ENCODE results near the gene RTP5.
"Not testable (repeated sequence)": the region's sequence is repeated elsewhere in the genome, so short reads cannot be mapped to it uniquely, and the experiment has no call there.

RTP5 gene

DNA sequence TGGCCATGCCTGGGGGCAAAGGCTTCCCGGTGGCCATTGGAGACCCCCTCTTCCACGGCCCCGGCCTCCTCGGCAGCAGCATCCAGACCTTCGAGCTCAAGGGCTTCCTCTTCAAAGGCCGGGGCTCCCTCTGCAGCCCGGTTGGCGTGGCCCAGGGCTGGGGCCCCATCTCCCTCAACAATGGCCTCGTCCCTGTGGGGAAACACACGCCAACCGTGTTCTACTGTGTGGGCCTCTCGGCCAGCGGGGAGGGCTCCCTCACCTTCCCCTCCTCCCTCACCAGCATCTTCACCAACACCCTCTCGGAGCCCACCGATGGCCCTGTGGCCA, 2.7 kb downstream of the RTP5 start:
- H3K36me3 ChIP-seq (ENCODE audit: control insufficient read depth, insufficient read depth, low read length) = no peaks in the 10 kb centered on the region
- H3K9me3 ChIP-seq (ENCODE audit: control insufficient read depth, low read length) = no peaks in the 10 kb centered on the region
- no peak for DNase-seq
- no peaks in the 10 kb centered on the region for H3K27me3 ChIP-seq (replicated peaks; ENCODE audit: control insufficient read depth, insufficient read depth, low read length, poor library complexity, severe bottlenecking)
- no peak overlapping the region for H3K27ac ChIP-seq (ENCODE audit: insufficient read depth, low read length, poor library complexity, severe bottlenecking)
- no peak overlapping the region for H3K4me3 ChIP-seq (ENCODE audit: insufficient read depth, low read depth, low read length, poor library complexity, severe bottlenecking)
- peaks cover 17% of the 10 kb centered on the region for H3K4me1 ChIP-seq (ENCODE audit: control insufficient read depth, insufficient read depth, low read length, poor library complexity, severe bottlenecking)

DNA sequence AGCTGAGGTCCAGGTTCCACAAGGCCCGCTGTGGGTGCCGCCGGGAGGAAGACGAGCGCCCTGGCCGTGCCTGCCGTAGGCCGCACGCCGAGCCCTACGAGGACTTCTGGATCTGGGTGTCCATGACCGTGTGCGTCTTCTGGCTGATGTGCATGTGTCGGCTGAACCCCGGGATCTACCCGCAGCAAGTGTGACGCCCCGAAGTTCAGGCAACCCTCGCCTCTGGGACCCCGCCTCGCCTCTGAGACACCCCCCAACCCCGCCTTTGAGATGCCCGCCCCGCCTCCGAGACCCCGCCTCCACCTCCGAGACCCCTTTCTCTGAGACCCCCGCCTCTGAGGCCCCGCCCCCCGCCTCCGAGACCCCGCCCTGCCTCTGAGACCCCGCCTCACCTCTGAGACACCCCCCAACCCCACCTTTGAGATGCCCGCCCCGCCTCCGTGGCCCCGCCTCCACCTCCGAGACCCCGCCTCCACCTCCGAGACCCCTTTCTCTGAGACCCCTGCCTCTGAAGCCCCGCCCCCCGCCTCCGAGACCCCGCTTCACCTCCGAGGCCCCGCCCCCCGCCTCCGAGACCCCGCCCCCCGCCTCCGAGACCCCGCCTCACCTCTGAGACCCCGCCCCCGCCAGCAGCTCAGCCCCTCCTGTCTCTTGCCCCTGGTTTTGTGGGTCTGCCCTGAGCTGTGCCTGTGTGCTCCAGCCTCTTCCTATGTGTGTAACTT, 3.7 kb downstream of the RTP5 start:
- H3K4me1 ChIP-seq (ENCODE audit: control insufficient read depth, insufficient read depth, low read length, poor library complexity, severe bottlenecking) = peaks cover 8% of the 10 kb centered on the region
- H3K27ac ChIP-seq (ENCODE audit: insufficient read depth, low read length, poor library complexity, severe bottlenecking) = no peak overlapping the region
- no peaks in the 10 kb centered on the region for H3K9me3 ChIP-seq (ENCODE audit: control insufficient read depth, low read length)
- no peaks in the 10 kb centered on the region for H3K36me3 ChIP-seq (ENCODE audit: control insufficient read depth, insufficient read depth, low read length)
- no peak overlapping the region for H3K4me3 ChIP-seq (ENCODE audit: insufficient read depth, low read depth, low read length, poor library complexity, severe bottlenecking)
- no peak for DNase-seq
- no peaks in the 10 kb centered on the region for H3K27me3 ChIP-seq (replicated peaks; ENCODE audit: control insufficient read depth, insufficient read depth, low read length, poor library complexity, severe bottlenecking)

DNA sequence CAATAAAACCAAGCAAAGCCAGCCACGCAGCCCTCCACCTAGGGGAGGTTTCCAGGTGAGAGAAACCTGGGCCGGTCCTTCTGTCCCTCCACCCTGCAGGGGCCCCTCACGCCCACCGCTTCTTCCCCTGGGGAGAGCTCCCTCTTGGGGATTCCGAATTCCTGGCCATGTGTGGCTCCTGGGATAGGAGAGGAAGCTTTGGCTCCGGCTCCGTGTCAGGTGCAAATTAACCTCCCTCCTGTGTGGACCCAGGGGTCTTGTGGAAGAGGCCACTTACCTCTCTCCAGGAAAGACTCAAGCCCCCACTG, 4.2 kb downstream of the RTP5 start:
- Histone ChIP-seq H3K4me1 (ENCODE audit: control insufficient read depth, insufficient read depth, low read length, poor library complexity, severe bottlenecking) (peaks cover 3% of the 10 kb centered on the region), H3K4me3 (ENCODE audit: insufficient read depth, low read depth, low read length, poor library complexity, severe bottlenecking) (no peak overlapping the region), H3K9me3 (ENCODE audit: control insufficient read depth, low read length) (no peaks in the 10 kb centered on the region), H3K27me3 (replicated peaks; ENCODE audit: control insufficient read depth, insufficient read depth, low read length, poor library complexity, severe bottlenecking) (no peaks in the 10 kb centered on the region), H3K27ac (ENCODE audit: insufficient read depth, low read length, poor library complexity, severe bottlenecking) (no peak overlapping the region), H3K36me3 (ENCODE audit: control insufficient read depth, insufficient read depth, low read length) (no peaks in the 10 kb centered on the region)
- DNase-seq = no peak

DNA sequence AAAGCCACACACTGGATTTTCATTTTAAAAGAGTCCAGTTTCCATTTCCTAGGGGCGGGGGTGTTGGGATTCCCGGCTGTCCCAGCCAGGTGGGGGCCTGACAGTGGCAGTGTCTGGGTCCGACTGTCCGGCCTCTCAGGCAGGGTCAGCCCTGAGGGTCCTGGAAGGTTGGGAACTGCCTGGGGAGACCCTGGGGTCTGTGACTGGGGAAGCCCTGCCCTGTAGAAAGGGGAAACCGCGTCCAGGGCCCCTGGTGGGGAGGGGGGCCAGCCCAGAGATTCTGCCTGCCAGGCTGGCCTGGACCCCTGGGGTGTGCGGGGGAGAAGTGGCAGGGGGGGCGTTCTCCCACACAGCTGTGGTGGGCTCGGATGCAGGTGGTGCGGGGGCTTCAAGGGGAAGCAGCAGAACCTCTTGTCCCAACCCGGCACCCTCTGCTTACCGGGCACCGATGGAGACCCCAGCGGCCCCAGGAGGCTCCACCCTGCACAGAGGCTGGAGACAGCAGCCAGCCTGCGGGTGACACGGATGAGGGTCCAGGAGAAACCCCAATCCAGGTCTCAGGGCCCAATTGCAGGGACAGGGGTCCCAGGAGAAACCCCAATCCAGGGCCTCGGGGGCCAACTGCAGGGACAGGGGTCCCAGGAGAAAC, 4.9 kb downstream of the RTP5 start:
- H3K4me1 ChIP-seq (ENCODE audit: control insufficient read depth, insufficient read depth, low read length, poor library complexity, severe bottlenecking) = no peaks in the 10 kb centered on the region
- no peaks in the 10 kb centered on the region for H3K9me3 ChIP-seq (ENCODE audit: control insufficient read depth, low read length)
- H3K4me3 ChIP-seq (ENCODE audit: insufficient read depth, low read depth, low read length, poor library complexity, severe bottlenecking) = no peak overlapping the region
- no peak for DNase-seq
- no peak overlapping the region for H3K27ac ChIP-seq (ENCODE audit: insufficient read depth, low read length, poor library complexity, severe bottlenecking)
- no peaks in the 10 kb centered on the region for H3K27me3 ChIP-seq (replicated peaks; ENCODE audit: control insufficient read depth, insufficient read depth, low read length, poor library complexity, severe bottlenecking)
- H3K36me3 ChIP-seq (ENCODE audit: control insufficient read depth, insufficient read depth, low read length) = no peaks in the 10 kb centered on the region

DNA sequence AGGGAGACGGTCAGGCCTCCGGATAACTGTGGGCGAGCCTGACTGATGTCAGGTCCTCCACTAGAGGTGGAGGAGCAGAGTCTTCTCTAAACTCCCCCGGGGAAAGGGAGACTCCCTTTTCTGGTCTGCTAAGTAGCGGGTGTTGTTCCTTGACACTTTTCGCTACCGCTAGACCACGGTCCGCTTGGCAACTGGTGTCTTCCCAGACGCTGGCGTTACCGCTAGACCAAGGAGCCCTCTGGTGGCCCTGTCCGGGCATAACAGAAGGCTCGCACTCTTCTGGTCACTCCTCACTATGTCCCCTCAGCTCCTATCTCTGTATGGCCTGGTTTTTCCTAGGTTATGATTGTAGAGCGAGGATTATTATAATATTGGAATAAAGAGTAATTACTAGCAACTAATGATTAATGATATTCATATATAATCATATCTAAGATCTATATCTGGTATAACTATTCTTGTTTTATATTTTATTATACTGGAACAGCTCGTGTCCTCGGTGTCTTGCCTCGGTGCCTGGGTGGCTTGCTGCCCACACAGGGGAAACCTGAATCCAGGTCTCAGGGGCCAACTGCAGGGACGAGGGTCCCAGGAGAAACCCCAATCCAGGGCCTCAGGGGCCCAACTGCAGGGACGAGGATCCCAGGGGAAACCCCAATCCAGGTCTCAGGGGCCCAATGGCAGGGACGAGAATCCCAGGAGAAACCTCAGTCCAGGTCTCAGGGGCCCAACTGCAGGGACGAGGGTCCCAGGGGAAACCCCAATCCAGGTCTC, 6.4 kb downstream of the RTP5 start:
- not testable (repeated sequence) for H3K4me1 ChIP-seq (ENCODE audit: control insufficient read depth, insufficient read depth, low read length, poor library complexity, severe bottlenecking)

DNA sequence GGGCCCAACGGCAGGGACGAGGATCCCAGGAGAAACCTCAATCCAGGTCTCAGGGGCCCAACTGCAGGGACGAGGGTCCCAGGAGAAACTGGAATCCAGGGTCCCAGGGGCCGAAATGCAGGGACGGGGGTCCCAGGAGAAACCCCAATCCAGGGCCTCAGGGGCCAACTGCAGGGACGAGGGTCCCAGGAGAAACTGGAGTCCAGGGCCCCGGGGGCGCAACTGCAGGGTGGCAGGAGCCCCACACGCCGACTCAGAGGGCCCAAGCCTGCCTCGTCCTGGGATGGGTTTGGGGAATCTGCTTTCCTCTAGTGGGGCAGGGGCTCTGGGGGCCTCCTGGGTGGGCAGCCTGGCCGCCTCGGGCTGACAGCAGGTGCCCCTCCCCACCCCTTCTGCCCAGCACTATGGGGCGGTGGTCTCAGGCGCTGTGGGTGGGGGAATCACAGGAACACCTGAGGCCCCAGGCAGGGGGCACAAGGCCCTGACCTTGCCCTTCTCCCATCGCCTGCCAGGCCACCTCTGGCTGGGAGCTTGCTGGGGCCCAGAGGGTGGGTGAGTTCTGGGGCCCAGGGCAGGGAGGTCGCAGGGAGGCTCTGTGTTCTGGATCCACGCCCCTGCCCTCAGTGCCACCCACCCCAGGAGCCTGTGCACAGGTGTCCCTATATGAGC, 7.1 kb downstream of the RTP5 start:
- H3K36me3 ChIP-seq (ENCODE audit: control insufficient read depth, insufficient read depth, low read length) = no peaks in the 10 kb centered on the region
- no peaks in the 10 kb centered on the region for H3K27me3 ChIP-seq (replicated peaks; ENCODE audit: control insufficient read depth, insufficient read depth, low read length, poor library complexity, severe bottlenecking)
- peaks cover 6% of the 10 kb centered on the region for H3K4me1 ChIP-seq (ENCODE audit: control insufficient read depth, insufficient read depth, low read length, poor library complexity, severe bottlenecking)
- no peaks in the 10 kb centered on the region for H3K9me3 ChIP-seq (ENCODE audit: control insufficient read depth, low read length)
- H3K4me3 ChIP-seq (ENCODE audit: insufficient read depth, low read depth, low read length, poor library complexity, severe bottlenecking) = no peak overlapping the region
- no peak for DNase-seq
- no peak overlapping the region for H3K27ac ChIP-seq (ENCODE audit: insufficient read depth, low read length, poor library complexity, severe bottlenecking)

More for the DNA sequence above, 6.4 kb downstream of the RTP5 start:
- not testable (repeated sequence) for H3K4me3 ChIP-seq (ENCODE audit: insufficient read depth, low read depth, low read length, poor library complexity, severe bottlenecking); H3K27me3 ChIP-seq (replicated peaks; ENCODE audit: control insufficient read depth, insufficient read depth, low read length, poor library complexity, severe bottlenecking); H3K9me3 ChIP-seq (ENCODE audit: control insufficient read depth, low read length); H3K36me3 ChIP-seq (ENCODE audit: control insufficient read depth, insufficient read depth, low read length); DNase-seq; H3K27ac ChIP-seq (ENCODE audit: insufficient read depth, low read length, poor library complexity, severe bottlenecking)

DNA sequence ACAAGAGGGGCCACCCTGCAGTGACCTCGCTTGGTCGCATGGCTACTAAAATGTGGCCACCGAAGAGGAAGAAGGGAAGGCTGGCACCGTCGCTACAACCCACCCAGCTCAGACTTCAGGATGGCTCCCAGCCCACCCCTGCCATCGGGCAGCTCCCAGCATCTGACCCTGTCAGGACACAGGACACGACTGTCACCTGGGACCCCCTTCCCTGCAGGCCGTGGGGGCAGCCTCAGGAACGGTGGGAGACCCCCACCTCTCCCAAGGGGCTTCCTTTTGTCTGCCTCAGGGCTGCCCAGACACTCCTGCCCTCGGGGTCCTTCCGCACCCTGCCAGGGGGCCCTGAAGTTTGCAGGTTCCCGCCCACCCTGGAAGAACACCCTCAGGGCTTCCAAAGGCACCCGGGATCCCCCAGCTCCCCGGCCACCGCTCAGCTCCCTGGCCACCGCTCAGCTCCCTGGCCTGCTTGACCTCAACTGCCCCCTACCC, 7.7 kb downstream of the RTP5 start:
- no peak overlapping the region for H3K27ac ChIP-seq (ENCODE audit: insufficient read depth, low read length, poor library complexity, severe bottlenecking)
- H3K4me1 ChIP-seq (ENCODE audit: control insufficient read depth, insufficient read depth, low read length, poor library complexity, severe bottlenecking) = peaks cover 12% of the 10 kb centered on the region
- H3K36me3 ChIP-seq (ENCODE audit: control insufficient read depth, insufficient read depth, low read length) = no peaks in the 10 kb centered on the region
- no peak for DNase-seq
- H3K4me3 ChIP-seq (ENCODE audit: insufficient read depth, low read depth, low read length, poor library complexity, severe bottlenecking) = no peak overlapping the region
- H3K27me3 ChIP-seq (replicated peaks; ENCODE audit: control insufficient read depth, insufficient read depth, low read length, poor library complexity, severe bottlenecking) = no peaks in the 10 kb centered on the region
- H3K9me3 ChIP-seq (ENCODE audit: control insufficient read depth, low read length) = no peaks in the 10 kb centered on the region

DNA sequence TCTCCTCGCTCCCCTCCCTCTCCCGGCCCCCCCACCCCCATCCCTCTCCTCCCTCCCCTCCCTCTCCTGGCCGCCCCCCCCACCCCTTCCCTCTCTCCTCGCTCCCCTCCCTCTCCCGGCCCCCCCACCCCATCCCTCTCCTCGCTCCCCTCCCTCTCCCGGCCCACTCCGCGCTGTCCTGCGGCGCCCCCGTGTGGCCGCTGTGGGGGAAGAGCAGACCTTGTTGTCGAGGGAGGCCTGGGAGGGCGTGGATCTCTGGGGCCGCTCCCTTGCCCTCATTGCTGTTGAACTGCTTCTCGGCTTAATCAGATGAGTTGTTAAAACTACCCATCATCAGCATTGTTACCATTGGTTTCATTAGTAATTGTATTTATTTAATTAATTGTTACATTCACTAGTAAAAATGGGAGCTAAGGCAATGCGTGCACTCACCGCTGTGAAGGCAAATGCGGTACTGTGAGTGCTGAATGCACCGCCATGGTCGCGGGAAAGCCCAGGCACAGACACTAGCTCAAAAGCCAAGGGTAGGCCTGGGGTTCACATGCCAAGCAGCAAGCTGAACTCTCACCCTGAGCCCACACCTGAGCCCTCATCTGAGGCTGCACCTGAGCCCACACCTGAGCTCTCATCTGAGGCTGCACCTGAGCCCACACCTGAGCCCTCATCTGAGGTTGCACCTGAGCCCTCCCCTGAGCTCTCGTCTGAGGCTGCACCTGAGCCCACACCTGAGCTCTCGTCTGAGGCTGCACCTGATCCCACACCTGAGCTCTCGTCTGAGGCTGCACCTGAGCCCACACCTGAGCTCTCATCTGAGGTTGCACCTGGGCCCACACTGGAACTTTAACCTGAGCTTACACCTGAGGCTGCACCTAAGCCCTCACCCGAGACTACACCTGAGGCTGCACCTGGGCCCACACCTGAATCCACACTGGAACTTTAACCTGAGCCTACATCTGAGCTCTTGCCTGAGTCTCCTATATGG, 8.8 kb downstream of the RTP5 start:
- H3K36me3 ChIP-seq (ENCODE audit: control insufficient read depth, insufficient read depth, low read length) = no peaks in the 10 kb centered on the region
- H3K27ac ChIP-seq (ENCODE audit: insufficient read depth, low read length, poor library complexity, severe bottlenecking) = no peak overlapping the region
- peaks cover 15% of the 10 kb centered on the region for H3K4me1 ChIP-seq (ENCODE audit: control insufficient read depth, insufficient read depth, low read length, poor library complexity, severe bottlenecking)
- no peaks in the 10 kb centered on the region for H3K27me3 ChIP-seq (replicated peaks; ENCODE audit: control insufficient read depth, insufficient read depth, low read length, poor library complexity, severe bottlenecking)
- H3K9me3 ChIP-seq (ENCODE audit: control insufficient read depth, low read length) = no peaks in the 10 kb centered on the region
- peak; percentile 52 to 70 (median 58) for DNase-seq
- no peak overlapping the region for H3K4me3 ChIP-seq (ENCODE audit: insufficient read depth, low read depth, low read length, poor library complexity, severe bottlenecking)

DNA sequence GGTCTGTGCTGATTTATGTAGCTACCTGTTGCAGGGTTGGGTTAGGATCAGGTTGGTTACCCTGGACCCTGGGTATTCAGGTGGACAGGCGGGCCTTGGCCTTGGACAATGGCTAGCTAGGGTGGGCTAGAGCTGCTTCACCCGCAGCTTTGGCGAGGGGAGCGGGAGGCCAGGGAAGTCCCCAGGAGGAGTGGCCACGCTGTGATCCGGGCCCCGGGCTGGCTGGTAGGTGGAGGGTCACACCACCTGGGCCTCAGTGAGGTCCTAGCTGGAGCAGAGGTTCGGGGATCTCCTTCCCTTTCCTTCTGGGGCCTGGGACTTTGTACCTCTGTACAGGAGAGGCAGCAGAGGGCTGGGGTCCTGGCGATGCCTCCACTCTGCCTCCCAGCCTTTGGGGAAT, 9.8 kb downstream of the RTP5 start:
- Histone ChIP-seq H3K36me3 (ENCODE audit: control insufficient read depth, insufficient read depth, low read length) (peaks cover 3% of the 10 kb centered on the region), H3K4me1 (ENCODE audit: control insufficient read depth, insufficient read depth, low read length, poor library complexity, severe bottlenecking) (peaks cover 15% of the 10 kb centered on the region), H3K27me3 (replicated peaks; ENCODE audit: control insufficient read depth, insufficient read depth, low read length, poor library complexity, severe bottlenecking) (no peaks in the 10 kb centered on the region), H3K27ac (ENCODE audit: insufficient read depth, low read length, poor library complexity, severe bottlenecking) (no peak overlapping the region), H3K9me3 (ENCODE audit: control insufficient read depth, low read length) (no peaks in the 10 kb centered on the region), H3K4me3 (ENCODE audit: insufficient read depth, low read depth, low read length, poor library complexity, severe bottlenecking) (no peak overlapping the region)
- no peak for DNase-seq
